Thyroid gland (tissue), 4 donors: ENCODE data around the gene TBC1D2. TPM values are rescaled to one million over a fixed set of nuclear protein-coding genes. Genes with fewer than 3 reads are reported as not detected.

ENCODE experiments used
- DNase-seq, 2 donors: peaks; one replicate each; pipeline ENCODE4 v3.0.0-alpha.2; 2019
- H3K27ac ChIP-seq, 3 donors: fragments of 200-600 bp; sonication (generic); 1 replicate in 2 of 3; 2 replicates in 1 of 3; pipeline ENCODE4 v1.5.1; 2016 to 2019; ENCODE audit warnings: mild to moderate bottlenecking in 1 of 3, moderate library complexity in 1 of 3
- H3K27me3 ChIP-seq: fragments of 200-600 bp; sonication (generic); one replicate; pipeline ENCODE4 v1.5.1; 2019
- H3K36me3 ChIP-seq, 2 donors: fragments of 200-600 bp; sonication (generic); one replicate each; pipeline ENCODE4 v1.5.1; 2016 to 2019
- H3K4me1 ChIP-seq, 2 donors: fragments of 200-600 bp; sonication (generic); one replicate each; pipeline ENCODE4 v1.5.1; 2017 to 2019
- H3K4me3 ChIP-seq, 3 donors: fragments of 200-600 bp; sonication (generic); replicated peaks in 1 of 3; 1 replicate in 2 of 3; 2 replicates in 1 of 3; pipeline ENCODE4 v1.5.1; 2016; ENCODE audit warnings: mild to moderate bottlenecking in 1 of 3
- H3K9me3 ChIP-seq: fragments of 200-600 bp; sonication (generic); one replicate; pipeline ENCODE4 v1.5.1; 2017
- POLR2A ChIP-seq, 2 donors: fragments of 450-650 bp; IDR thresholded peaks; one replicate each; pipeline ENCODE4 v1.6.1; 2017; ENCODE audit warnings: antibody characterized with exemption in 2 of 2, mild to moderate bottlenecking in 2 of 2, moderate library complexity in 1 of 2
- WGBS, 2 donors: methylation state at CpG; one replicate each; pipeline ENCODE4 v1.1.5; 2017; 5-methylcytosine and 5-hydroxymethylcytosine counted together
- intact Hi-C: fragments of 100-400 bp; cut with DNase I; formaldehyde crosslinking; loops from one replicate; pipeline ENCODE4 v1.15.1; 2023
- total RNA-seq, 4 donors: library from RNA; depleted of rRNA; stranded (reverse); fragments of >200 nt; gene quantifications; one replicate each; pipeline ENCODE4 v1.2.3, GENCODE V29; 2016
- TF ChIP-seq, protein P1 (sequence below), 6 experiments: fragments of 200-600 bp in 3 of 6; fragments of 450-650 bp in 3 of 6; sonication (generic) in 3 of 6; IDR thresholded peaks; one replicate each; pipeline ENCODE4 v1.5.1; 2016 to 2019; ENCODE audit warnings: antibody characterized with exemption in 6 of 6, mild to moderate bottlenecking in 2 of 6, inconsistent platforms in 1 of 6, moderate library complexity in 1 of 6

TBC1D2 gene
- total RNA-seq, 4 donors from 2014 or later = 12.9 to 20.9 (median 18.3) TPM

GRCh38 chr9:98215271-98215670, 40.2 kb downstream of the TBC1D2 start:
- TF ChIP-seq, protein P1, sequence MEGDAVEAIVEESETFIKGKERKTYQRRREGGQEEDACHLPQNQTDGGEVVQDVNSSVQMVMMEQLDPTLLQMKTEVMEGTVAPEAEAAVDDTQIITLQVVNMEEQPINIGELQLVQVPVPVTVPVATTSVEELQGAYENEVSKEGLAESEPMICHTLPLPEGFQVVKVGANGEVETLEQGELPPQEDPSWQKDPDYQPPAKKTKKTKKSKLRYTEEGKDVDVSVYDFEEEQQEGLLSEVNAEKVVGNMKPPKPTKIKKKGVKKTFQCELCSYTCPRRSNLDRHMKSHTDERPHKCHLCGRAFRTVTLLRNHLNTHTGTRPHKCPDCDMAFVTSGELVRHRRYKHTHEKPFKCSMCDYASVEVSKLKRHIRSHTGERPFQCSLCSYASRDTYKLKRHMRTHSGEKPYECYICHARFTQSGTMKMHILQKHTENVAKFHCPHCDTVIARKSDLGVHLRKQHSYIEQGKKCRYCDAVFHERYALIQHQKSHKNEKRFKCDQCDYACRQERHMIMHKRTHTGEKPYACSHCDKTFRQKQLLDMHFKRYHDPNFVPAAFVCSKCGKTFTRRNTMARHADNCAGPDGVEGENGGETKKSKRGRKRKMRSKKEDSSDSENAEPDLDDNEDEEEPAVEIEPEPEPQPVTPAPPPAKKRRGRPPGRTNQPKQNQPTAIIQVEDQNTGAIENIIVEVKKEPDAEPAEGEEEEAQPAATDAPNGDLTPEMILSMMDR (IDR thresholded peaks at IDR 0.05) = no peak
- no peak for TF ChIP-seq POLR2A (IDR thresholded peaks at IDR 0.05)
- DNase-seq = peak in 1 of 2 donors; percentile 19
- no peak overlapping the region for H3K4me3 ChIP-seq
- intact Hi-C loops = no loop called here
- 72 to 75% methylated on average over 5 of the region's 5 CpGs for WGBS, 2 donors
- no peaks in the 10 kb centered on the region for H3K9me3 ChIP-seq
- peaks cover 0 to 36% of the 10 kb centered on the region in 2 donors for H3K4me1 ChIP-seq
- peak overlapping the region in 2 of 3 donors; percentile 15 to 59 for H3K27ac ChIP-seq
- H3K27me3 ChIP-seq = no peaks in the 10 kb centered on the region
- peaks cover 8 to 9% of the 10 kb centered on the region in 2 donors for H3K36me3 ChIP-seq

- no peaks in the 10 kb centered on the region for H3K9me3 ChIP-seq
- peak overlapping the region in 2 of 3 donors; percentile 15 to 59 for H3K27ac ChIP-seq
- DNase-seq = peak; percentile 76 to 77
- peaks cover 4 to 5% of the 10 kb centered on the region in 2 donors for H3K36me3 ChIP-seq
- no peaks in the 10 kb centered on the region for H3K27me3 ChIP-seq
- intact Hi-C loops = no loop called here
- peaks cover 0 to 36% of the 10 kb centered on the region in 2 donors for H3K4me1 ChIP-seq
- WGBS, 2 donors = 44 to 55% methylated on average over 6 of the region's 6 CpGs
- TF ChIP-seq, protein P1 (IDR thresholded peaks at IDR 0.05) = no peak
- no peak for TF ChIP-seq POLR2A (IDR thresholded peaks at IDR 0.05)
- H3K4me3 ChIP-seq = no peak overlapping the region
Observed at GRCh38 chr9:98214811-98215210, 40.6 kb downstream of the TBC1D2 start.

DNA sequence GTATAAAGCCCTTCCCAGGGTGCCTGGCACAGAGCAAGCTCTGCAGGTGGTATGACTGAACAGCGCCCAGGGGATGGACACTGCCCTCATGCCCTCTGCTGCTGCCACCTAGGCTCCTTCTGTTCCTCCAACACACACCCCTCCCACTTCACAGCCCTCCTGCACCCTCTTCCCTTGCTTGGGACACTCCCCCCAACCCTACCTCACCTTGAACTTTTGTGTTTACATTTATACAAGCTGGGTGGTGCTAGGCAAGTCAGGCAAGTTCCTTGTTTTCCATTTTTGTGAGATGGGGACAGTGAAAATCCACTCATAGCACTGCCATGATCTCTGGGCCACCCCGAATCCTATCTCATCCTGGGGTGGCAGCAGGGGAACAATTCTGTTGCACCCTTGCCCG, 44.2 kb downstream of the TBC1D2 start:
- peaks cover 3 to 19% of the 10 kb centered on the region in 2 donors for H3K36me3 ChIP-seq
- 97% methylated on average over 3 of the region's 3 CpGs for WGBS, 2 donors
- DNase-seq = no peak
- peaks cover 0 to 14% of the 10 kb centered on the region in 2 donors for H3K4me1 ChIP-seq
- no peak overlapping the region for H3K4me3 ChIP-seq
- no peaks in the 10 kb centered on the region for H3K9me3 ChIP-seq
- intact Hi-C loops = no loop called here
- H3K27ac ChIP-seq = no peak overlapping the region
- no peaks in the 10 kb centered on the region for H3K27me3 ChIP-seq
- TF ChIP-seq, protein P1 (IDR thresholded peaks at IDR 0.05) = no peak

GRCh38 chr9:98210435-98210834, 45.0 kb downstream of the TBC1D2 start:
- Histone ChIP-seq H3K27ac (no peak overlapping the region), H3K4me3 (no peak overlapping the region), H3K9me3 (no peaks in the 10 kb centered on the region), H3K27me3 (no peaks in the 10 kb centered on the region), H3K4me1 (peaks cover 0 to 14% of the 10 kb centered on the region in 2 donors), H3K36me3 (peaks cover 3 to 19% of the 10 kb centered on the region in 2 donors)
- DNase-seq = no peak
- WGBS, 2 donors = 95 to 100% methylated on average over 3 of the region's 9 CpGs
- TF ChIP-seq, protein P1 (IDR thresholded peaks at IDR 0.05) = no peak
- no peak for TF ChIP-seq POLR2A (IDR thresholded peaks at IDR 0.05)
- intact Hi-C loops = no loop called here

- H3K36me3 ChIP-seq = peaks cover 3 to 19% of the 10 kb centered on the region in 2 donors
- H3K27me3 ChIP-seq = no peaks in the 10 kb centered on the region
- TF ChIP-seq, protein P1 (IDR thresholded peaks at IDR 0.05) = no peak
- TF ChIP-seq POLR2A (IDR thresholded peaks at IDR 0.05) = no peak
- WGBS, 2 donors = 90 to 92% methylated on average over 3 of the region's 3 CpGs
- no peaks in the 10 kb centered on the region for H3K9me3 ChIP-seq
- H3K27ac ChIP-seq = no peak overlapping the region
- peaks cover 0 to 6% of the 10 kb centered on the region in 2 donors for H3K4me1 ChIP-seq
- intact Hi-C loops = no loop called here
- no peak overlapping the region for H3K4me3 ChIP-seq
- DNase-seq = no peak
Observed at GRCh38 chr9:98209530-98209929, 45.9 kb downstream of the TBC1D2 start.
